Ectodermal cell (in vitro differentiated cells): ENCODE measurements around the gene CYP2A7.
"Not testable (repeated sequence)": the region's sequence is repeated elsewhere in the genome, so short reads cannot be mapped to it uniquely, and the experiment has no call there.

ENCODE experiments used
- H3K27ac ChIP-seq: 2 replicates; pipeline ENCODE4 v1.7.0; 2013; ENCODE audit warnings: mild to moderate bottlenecking, low read depth, low read length; ENCODE audit not compliant: insufficient read depth, poor library complexity, severe bottlenecking
- H3K27me3 ChIP-seq: 2 replicates; pipeline ENCODE4 v1.7.0; 2013; ENCODE audit warnings: mild to moderate bottlenecking, low read length; ENCODE audit not compliant: insufficient read depth, control insufficient read depth, poor library complexity, severe bottlenecking
- H3K36me3 ChIP-seq: one replicate; pipeline ENCODE4 v1.7.0; 2013; ENCODE audit warnings: low read length; ENCODE audit not compliant: control insufficient read depth, insufficient read depth
- H3K4me1 ChIP-seq: one replicate; pipeline ENCODE4 v1.7.0; 2013; ENCODE audit warnings: low read length; ENCODE audit not compliant: control insufficient read depth, insufficient read depth
- H3K4me3 ChIP-seq: 2 replicates; pipeline ENCODE4 v1.7.0; 2013; ENCODE audit warnings: low read depth, low read length, control low read depth; ENCODE audit not compliant: insufficient read depth
- H3K9me3 ChIP-seq: 2 replicates; pipeline ENCODE4 v1.7.0; 2013; ENCODE audit warnings: mild to moderate bottlenecking, low read length, moderate library complexity; ENCODE audit not compliant: control insufficient read depth
- WGBS, 2 experiments: methylation state at CpG; one replicate each; pipeline ENCODE4 v1.1.7; 2013; ENCODE audit warnings: missing lambda C conversion rate in 2 of 2; 5-methylcytosine and 5-hydroxymethylcytosine counted together

The CYP2A7 gene

GRCh38 chr19:40843653-40844052 lies 38.4 kb downstream of the CYP2A7 start:
- H3K27ac ChIP-seq, H3K36me3 ChIP-seq, H3K4me1 ChIP-seq, H3K9me3 ChIP-seq, H3K4me3 ChIP-seq: not testable (repeated sequence)
- 18 to 24% methylated on average over 11 to 14 of the region's 19 CpGs for WGBS, 2 experiments
- peaks cover 12% of the 10 kb centered on the region for H3K27me3 ChIP-seq

GRCh38 chr19:40842997-40843652 lies 38.9 kb downstream of the CYP2A7 start:
- not testable (repeated sequence) for H3K4me1 ChIP-seq, H3K4me3 ChIP-seq
- WGBS, 2 experiments: 76 to 78% methylated on average over 9 to 10 of the region's 12 CpGs

GRCh38 chr19:40842012-40842411 lies 40.0 kb downstream of the CYP2A7 start:
- not testable (repeated sequence) for H3K4me3 ChIP-seq, H3K36me3 ChIP-seq, H3K4me1 ChIP-seq, H3K27ac ChIP-seq, H3K9me3 ChIP-seq, H3K27me3 ChIP-seq
- 93% methylated on average over 1 to 3 of the region's 3 CpGs for WGBS, 2 experiments

More at GRCh38 chr19:40842997-40843652, 38.9 kb downstream of the CYP2A7 start:
- not testable (repeated sequence) for H3K27me3 ChIP-seq, H3K27ac ChIP-seq, H3K9me3 ChIP-seq, H3K36me3 ChIP-seq

GRCh38 chr19:40838477-40838876 lies 43.6 kb downstream of the CYP2A7 start:
- H3K27me3 ChIP-seq, H3K27ac ChIP-seq, H3K4me1 ChIP-seq, H3K4me3 ChIP-seq, H3K9me3 ChIP-seq, H3K36me3 ChIP-seq: not testable (repeated sequence)
- 83 to 93% methylated on average over 1 of the region's 1 CpG for WGBS, 2 experiments

GRCh38 chr19:40836754-40837429 lies 45.1 kb downstream of the CYP2A7 start:
- Histone ChIP-seq H3K36me3 (no peaks in the 10 kb centered on the region), H3K27me3 (no peaks in the 10 kb centered on the region), H3K4me1 (no peaks in the 10 kb centered on the region), H3K27ac (no peak overlapping the region), H3K4me3 (no peak overlapping the region), H3K9me3 (no peaks in the 10 kb centered on the region)
- 78 to 85% methylated on average over 5 of the region's 6 CpGs for WGBS, 2 experiments

- WGBS, 2 experiments: 76 to 88% methylated on average over 5 to 7 of the region's 7 CpGs
- not testable (repeated sequence) for H3K4me3 ChIP-seq, H3K27me3 ChIP-seq, H3K9me3 ChIP-seq, H3K27ac ChIP-seq, H3K4me1 ChIP-seq, H3K36me3 ChIP-seq
Observed at GRCh38 chr19:40833728-40834533, 48.1 kb downstream of the CYP2A7 start.

- 70 to 77% methylated on average over 3 to 4 of the region's 4 CpGs for WGBS, 2 experiments
- not testable (repeated sequence) for H3K9me3 ChIP-seq, H3K36me3 ChIP-seq, H3K27me3 ChIP-seq, H3K4me1 ChIP-seq, H3K27ac ChIP-seq, H3K4me3 ChIP-seq
Observed at GRCh38 chr19:40832431-40832790, 49.6 kb downstream of the CYP2A7 start.

GRCh38 chr19:40831502-40832430 lies 50.3 kb downstream of the CYP2A7 start:
- 89 to 90% methylated on average over 5 to 6 of the region's 7 CpGs for WGBS, 2 experiments
- no peaks in the 10 kb centered on the region for H3K27me3 ChIP-seq
- no peak overlapping the region for H3K4me3 ChIP-seq
- H3K4me1 ChIP-seq: no peaks in the 10 kb centered on the region
- no peaks in the 10 kb centered on the region for H3K9me3 ChIP-seq
- no peaks in the 10 kb centered on the region for H3K36me3 ChIP-seq
- no peak overlapping the region for H3K27ac ChIP-seq

- H3K4me1 ChIP-seq, H3K27ac ChIP-seq, H3K4me3 ChIP-seq, H3K36me3 ChIP-seq, H3K27me3 ChIP-seq, H3K9me3 ChIP-seq: not testable (repeated sequence)
- WGBS, 2 experiments: 91 to 93% methylated on average over 16 of the region's 16 CpGs
Observed at GRCh38 chr19:40830741-40831140, 51.3 kb downstream of the CYP2A7 start.

GRCh38 chr19:40829205-40829604 lies 52.8 kb downstream of the CYP2A7 start:
- no peak overlapping the region for H3K4me3 ChIP-seq
- H3K9me3 ChIP-seq: no peaks in the 10 kb centered on the region
- H3K27ac ChIP-seq: no peak overlapping the region
- H3K36me3 ChIP-seq: no peaks in the 10 kb centered on the region
- no peaks in the 10 kb centered on the region for H3K4me1 ChIP-seq
- no peaks in the 10 kb centered on the region for H3K27me3 ChIP-seq
